HL-60 (cell line): ENCODE measurements around the gene HLCS.

Experiments used
- DNase-seq, 2 experiments: peaks; one replicate each; pipeline ENCODE4 v3.0.0-alpha.2; 2010 to 2020; ENCODE audit warnings: low read depth in 1 of 2, low spot score in 1 of 2
- H3K27ac ChIP-seq: fragments of 250-450 bp; sonication (Bioruptor Pico); replicated peaks from 2 replicates; pipeline ENCODE4 v1.5.1; 2020; ENCODE audit warnings: mild to moderate bottlenecking, moderate library complexity
- H3K27me3 ChIP-seq: fragments of 250-450 bp; sonication (Bioruptor Pico); 2 replicates; pipeline ENCODE4 v1.5.1; 2021; ENCODE audit warnings: mild to moderate bottlenecking, moderate library complexity; ENCODE audit not compliant: insufficient read depth, poor library complexity, severe bottlenecking
- H3K4me3 ChIP-seq: replicated peaks from 2 replicates; pipeline ENCODE4 v1.5.1; 2011; ENCODE audit warnings: mild to moderate bottlenecking, control low read depth, low read length; ENCODE audit not compliant: insufficient read depth
- CTCF ChIP-seq: IDR thresholded peaks from one replicate; pipeline ENCODE4 v1.5.1; 2011; ENCODE audit warnings: low read length, control low read depth, inconsistent platforms; ENCODE audit not compliant: insufficient read depth
- GABPA ChIP-seq: IDR thresholded peaks from 2 replicates; pipeline ENCODE4 v1.6.1; 2012; ENCODE audit warnings: low read depth
- POLR2AphosphoS5 ChIP-seq: IDR thresholded peaks from 2 replicates; pipeline ENCODE4 v1.6.1; 2012; ENCODE audit warnings: low read depth
- REST ChIP-seq: IDR thresholded peaks from 2 replicates; pipeline ENCODE4 v1.6.1; 2012; ENCODE audit warnings: low read depth; ENCODE audit not compliant: insufficient replicate concordance
- SPI1 ChIP-seq: IDR thresholded peaks from 2 replicates; pipeline ENCODE4 v1.6.1; 2012; ENCODE audit warnings: low read depth, mild to moderate bottlenecking, borderline replicate concordance

Gene HLCS

GRCh38 chr21:36786186-36786585 lies 180.3 kb downstream of the HLCS start:
- no peak overlapping the region for H3K27ac ChIP-seq
- H3K27me3 ChIP-seq, result no peaks in the 10 kb centered on the region
- H3K4me3 ChIP-seq, result no peak overlapping the region
- TF ChIP-seq GABPA, result no peak
- TF ChIP-seq POLR2AphosphoS5, result no peak
- TF ChIP-seq SPI1, result no peak
- TF ChIP-seq REST, result no peak
- no peak for DNase-seq

- DNase-seq, result no peak
- H3K27ac ChIP-seq, result no peak overlapping the region
- TF ChIP-seq POLR2AphosphoS5, result no peak
- no peak for TF ChIP-seq SPI1
- TF ChIP-seq CTCF, result no peak
- TF ChIP-seq REST, result no peak
- no peak for TF ChIP-seq GABPA
Observed at GRCh38 chr21:36785615-36786014, 180.9 kb downstream of the HLCS start.

GRCh38 chr21:36784947-36785346 lies 181.5 kb downstream of the HLCS start:
- TF ChIP-seq GABPA (no peak), CTCF (no peak), REST (no peak), POLR2AphosphoS5 (no peak), SPI1 (no peak)
- no peak for DNase-seq
- no peak overlapping the region for H3K4me3 ChIP-seq
- no peaks in the 10 kb centered on the region for H3K27me3 ChIP-seq
- H3K27ac ChIP-seq, result no peak overlapping the region

More at GRCh38 chr21:36785615-36786014, 180.9 kb downstream of the HLCS start:
- no peaks in the 10 kb centered on the region for H3K27me3 ChIP-seq
- no peak overlapping the region for H3K4me3 ChIP-seq
